ENCODE data around the gene CTBP1.

DNA sequence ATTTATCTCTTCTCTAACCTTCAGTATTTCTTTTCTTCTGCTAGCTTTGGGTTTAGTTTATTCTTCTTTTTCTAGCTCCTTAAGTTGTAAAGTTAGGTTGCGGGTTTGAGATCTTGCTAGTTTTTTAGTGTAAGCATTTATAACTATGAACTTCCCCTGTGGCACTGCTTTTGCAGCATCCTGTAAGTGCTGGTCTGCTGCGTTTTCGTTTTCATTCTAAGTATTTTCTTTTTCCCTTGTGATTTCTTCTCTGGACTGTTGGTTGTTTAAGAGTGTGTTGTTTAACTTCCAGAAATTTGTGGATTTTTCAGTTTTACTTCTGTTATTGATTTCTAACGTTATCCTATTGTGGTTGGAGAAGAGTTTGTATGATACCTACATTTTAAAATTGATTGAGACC lies 11.0 kb upstream of the CTBP1 start:
- TF ChIP-seq, protein P1, sequence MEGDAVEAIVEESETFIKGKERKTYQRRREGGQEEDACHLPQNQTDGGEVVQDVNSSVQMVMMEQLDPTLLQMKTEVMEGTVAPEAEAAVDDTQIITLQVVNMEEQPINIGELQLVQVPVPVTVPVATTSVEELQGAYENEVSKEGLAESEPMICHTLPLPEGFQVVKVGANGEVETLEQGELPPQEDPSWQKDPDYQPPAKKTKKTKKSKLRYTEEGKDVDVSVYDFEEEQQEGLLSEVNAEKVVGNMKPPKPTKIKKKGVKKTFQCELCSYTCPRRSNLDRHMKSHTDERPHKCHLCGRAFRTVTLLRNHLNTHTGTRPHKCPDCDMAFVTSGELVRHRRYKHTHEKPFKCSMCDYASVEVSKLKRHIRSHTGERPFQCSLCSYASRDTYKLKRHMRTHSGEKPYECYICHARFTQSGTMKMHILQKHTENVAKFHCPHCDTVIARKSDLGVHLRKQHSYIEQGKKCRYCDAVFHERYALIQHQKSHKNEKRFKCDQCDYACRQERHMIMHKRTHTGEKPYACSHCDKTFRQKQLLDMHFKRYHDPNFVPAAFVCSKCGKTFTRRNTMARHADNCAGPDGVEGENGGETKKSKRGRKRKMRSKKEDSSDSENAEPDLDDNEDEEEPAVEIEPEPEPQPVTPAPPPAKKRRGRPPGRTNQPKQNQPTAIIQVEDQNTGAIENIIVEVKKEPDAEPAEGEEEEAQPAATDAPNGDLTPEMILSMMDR (conservative IDR thresholded peaks at IDR 0.05; ENCODE audit: low read depth in 2 of 2): no peak
- TF ChIP-seq, protein P2, sequence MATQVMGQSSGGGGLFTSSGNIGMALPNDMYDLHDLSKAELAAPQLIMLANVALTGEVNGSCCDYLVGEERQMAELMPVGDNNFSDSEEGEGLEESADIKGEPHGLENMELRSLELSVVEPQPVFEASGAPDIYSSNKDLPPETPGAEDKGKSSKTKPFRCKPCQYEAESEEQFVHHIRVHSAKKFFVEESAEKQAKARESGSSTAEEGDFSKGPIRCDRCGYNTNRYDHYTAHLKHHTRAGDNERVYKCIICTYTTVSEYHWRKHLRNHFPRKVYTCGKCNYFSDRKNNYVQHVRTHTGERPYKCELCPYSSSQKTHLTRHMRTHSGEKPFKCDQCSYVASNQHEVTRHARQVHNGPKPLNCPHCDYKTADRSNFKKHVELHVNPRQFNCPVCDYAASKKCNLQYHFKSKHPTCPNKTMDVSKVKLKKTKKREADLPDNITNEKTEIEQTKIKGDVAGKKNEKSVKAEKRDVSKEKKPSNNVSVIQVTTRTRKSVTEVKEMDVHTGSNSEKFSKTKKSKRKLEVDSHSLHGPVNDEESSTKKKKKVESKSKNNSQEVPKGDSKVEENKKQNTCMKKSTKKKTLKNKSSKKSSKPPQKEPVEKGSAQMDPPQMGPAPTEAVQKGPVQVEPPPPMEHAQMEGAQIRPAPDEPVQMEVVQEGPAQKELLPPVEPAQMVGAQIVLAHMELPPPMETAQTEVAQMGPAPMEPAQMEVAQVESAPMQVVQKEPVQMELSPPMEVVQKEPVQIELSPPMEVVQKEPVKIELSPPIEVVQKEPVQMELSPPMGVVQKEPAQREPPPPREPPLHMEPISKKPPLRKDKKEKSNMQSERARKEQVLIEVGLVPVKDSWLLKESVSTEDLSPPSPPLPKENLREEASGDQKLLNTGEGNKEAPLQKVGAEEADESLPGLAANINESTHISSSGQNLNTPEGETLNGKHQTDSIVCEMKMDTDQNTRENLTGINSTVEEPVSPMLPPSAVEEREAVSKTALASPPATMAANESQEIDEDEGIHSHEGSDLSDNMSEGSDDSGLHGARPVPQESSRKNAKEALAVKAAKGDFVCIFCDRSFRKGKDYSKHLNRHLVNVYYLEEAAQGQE (IDR thresholded peaks at IDR 0.05; ENCODE audit: unreplicated experiment): no peak
- no peak for TF ChIP-seq POLR2AphosphoS5 (IDR thresholded peaks at IDR 0.05; ENCODE audit: low read depth)
- no peak for TF ChIP-seq CREB1 (CRISPR knock-in tag; IDR thresholded peaks at IDR 0.05; ENCODE audit: low read depth)
- TF ChIP-seq NANOG (IDR thresholded peaks at IDR 0.05; ENCODE audit: borderline replicate concordance): no peak
- no peak for TF ChIP-seq EZH2 (IDR thresholded peaks at IDR 0.05; ENCODE audit: low read depth, unreplicated experiment)
- TF ChIP-seq JUNB (IDR thresholded peaks at IDR 0.05; ENCODE audit: unreplicated experiment): no peak
- no peak for TF ChIP-seq ZNF331 (CRISPR knock-in tag; IDR thresholded peaks at IDR 0.05; ENCODE audit: low read depth)

Measured in GM23338 (cell line).